Lower leg skin (tissue), 4 donors: ENCODE data around the gene SALL1. TPM values are rescaled to one million over a fixed set of nuclear protein-coding genes. Genes with fewer than 3 reads are reported as not detected.

ENCODE experiments used
- DNase-seq, 2 donors: peaks; one replicate each; pipeline ENCODE4 v3.0.0-alpha.2; 2019; ENCODE audit warnings: low spot score in 2 of 2
- H3K4me3 ChIP-seq: fragments of 200-600 bp; sonication (generic); 2 replicates; pipeline ENCODE4 v1.5.1; 2017; ENCODE audit warnings: mild to moderate bottlenecking, low read depth; ENCODE audit not compliant: poor library complexity, severe bottlenecking
- CTCF ChIP-seq, 3 donors: fragments of 450-650 bp; IDR thresholded peaks; one replicate each; pipeline ENCODE4 v1.5.1; 2016; ENCODE audit warnings: antibody characterized with exemption in 3 of 3, mild to moderate bottlenecking in 3 of 3, moderate library complexity in 2 of 3
- POLR2A ChIP-seq, 2 donors: fragments of 450-650 bp; IDR thresholded peaks; one replicate each; pipeline ENCODE4 v1.6.1; 2016 to 2017; ENCODE audit warnings: antibody characterized with exemption in 2 of 2, mild to moderate bottlenecking in 1 of 2, moderate library complexity in 1 of 2
- WGBS, 2 donors: methylation state at CpG; one replicate each; pipeline ENCODE4 v1.1.5; 2018; 5-methylcytosine and 5-hydroxymethylcytosine counted together
- intact Hi-C: fragments of 100-400 bp; cut with DNase I; formaldehyde crosslinking; loops from one replicate; pipeline ENCODE4 v1.15.0; 2023; ENCODE audit warnings: low total_unique reads
- total RNA-seq, 4 donors: library from RNA; depleted of rRNA; stranded (reverse); fragments of >200 nt; gene quantifications; one replicate each; pipeline ENCODE4 v1.1.0, GENCODE V29; 2016

SALL1 gene
- total RNA-seq: under 1 TPM in 3 of 4 donors, not detected in 1; 0.08 to 0.29 (median 0.08) TPM

GRCh38 chr16:51150888-51151320, at the start of gene SALL1:
Gene SALL1 (minus strand): TSS chr16:51151270. CDS start chr16:51151241, 29 bp downstream.
- TF ChIP-seq CTCF (IDR thresholded peaks at IDR 0.05) (no peak), POLR2A (IDR thresholded peaks at IDR 0.05) (no peak)
- no peak for DNase-seq
- 1 to 2% methylated on average over 38 of the region's 38 CpGs for WGBS, 2 donors
- intact Hi-C loops: no loop called here
- H3K4me3 ChIP-seq: peak within 1 kb of the TSS; percentile 13

- DNase-seq: no peak
- no peak for TF ChIP-seq POLR2A (IDR thresholded peaks at IDR 0.05)
- no peak for TF ChIP-seq CTCF (IDR thresholded peaks at IDR 0.05)
- intact Hi-C loops: no loop called here
- WGBS, 2 donors: 36 to 45% methylated on average over 2 of the region's 2 CpGs
- H3K4me3 ChIP-seq: no peak overlapping the region
Measured at GRCh38 chr16:51200793-51201192, 49.7 kb upstream of the SALL1 start.

- DNase-seq: no peak
- TF ChIP-seq POLR2A (IDR thresholded peaks at IDR 0.05) (no peak), CTCF (IDR thresholded peaks at IDR 0.05) (no peak)
- intact Hi-C loops: no loop called here
- WGBS, 2 donors: 76 to 77% methylated on average over 8 of the region's 8 CpGs
- H3K4me3 ChIP-seq: no peak overlapping the region
Measured at GRCh38 chr16:51197953-51198748, 47.1 kb upstream of the SALL1 start.

GRCh38 chr16:51193879-51194278, 42.8 kb upstream of the SALL1 start:
- no peak overlapping the region for H3K4me3 ChIP-seq
- no peak for DNase-seq
- WGBS, 2 donors: 88 to 93% methylated on average over 3 of the region's 3 CpGs
- TF ChIP-seq POLR2A (IDR thresholded peaks at IDR 0.05) (no peak), CTCF (IDR thresholded peaks at IDR 0.05) (no peak)
- intact Hi-C loops: no loop called here

GRCh38 chr16:51184702-51185433, 33.8 kb upstream of the SALL1 start:
- H3K4me3 ChIP-seq: no peak overlapping the region
- 8 to 20% methylated on average over 8 of the region's 8 CpGs for WGBS, 2 donors
- TF ChIP-seq POLR2A (IDR thresholded peaks at IDR 0.05) (no peak), CTCF (IDR thresholded peaks at IDR 0.05) (no peak)
- intact Hi-C loops: no loop called here
- DNase-seq: no peak
